Activated T-cell treated with anti-CD3 and anti-CD28 coated beads, Interleukin-2, amount 50 U/mL, for 24 hours (primary cell): Measurements from ENCODE around the gene COL19A1.
"Not testable (repeated sequence)": the region's sequence is repeated elsewhere in the genome, so short reads cannot be mapped to it uniquely, and the experiment has no call there.

Experiments used
- DNase-seq: peaks from one replicate; pipeline ENCODE4 v3.0.0-alpha.2; 2020
- H3K27ac Mint-ChIP-seq: 2 replicates; pipeline ENCODE4 v1.8.0; 2020; ENCODE audit warnings: mild to moderate bottlenecking, mixed read lengths
- H3K27me3 Mint-ChIP-seq: 2 replicates; pipeline ENCODE4 v1.8.0; 2020; ENCODE audit warnings: mixed read lengths
- H3K36me3 Mint-ChIP-seq: 2 replicates; pipeline ENCODE4 v1.8.0; 2020; ENCODE audit warnings: low read depth, mixed read lengths
- H3K4me1 Mint-ChIP-seq: 2 replicates; pipeline ENCODE4 v1.8.0; 2020; ENCODE audit warnings: low read depth, mixed read lengths
- H3K4me3 Mint-ChIP-seq: 2 replicates; pipeline ENCODE4 v1.8.0; 2020; ENCODE audit warnings: mild to moderate bottlenecking, moderate library complexity, mixed read lengths
- H3K9me3 Mint-ChIP-seq: 2 replicates; pipeline ENCODE4 v1.8.0; 2020; ENCODE audit warnings: mixed read lengths

COL19A1 gene

GRCh38 chr6:69994251-69994650 is 127.9 kb downstream of the COL19A1 start:
- H3K27me3 Mint-ChIP-seq, result peaks cover 17% of the 10 kb centered on the region
- DNase-seq, result no peak
- H3K27ac Mint-ChIP-seq, result no peak overlapping the region
- H3K9me3 Mint-ChIP-seq, result no peaks in the 10 kb centered on the region
- H3K36me3 Mint-ChIP-seq, result no peaks in the 10 kb centered on the region
- H3K4me1 Mint-ChIP-seq, result no peaks in the 10 kb centered on the region
- no peak overlapping the region for H3K4me3 Mint-ChIP-seq

- DNase-seq, result no peak
- H3K27me3 Mint-ChIP-seq, result peaks cover 8% of the 10 kb centered on the region
- H3K27ac Mint-ChIP-seq, result no peak overlapping the region
- no peak overlapping the region for H3K4me3 Mint-ChIP-seq
- peaks cover 2% of the 10 kb centered on the region for H3K36me3 Mint-ChIP-seq
- peaks cover 22% of the 10 kb centered on the region for H3K9me3 Mint-ChIP-seq
- H3K4me1 Mint-ChIP-seq, result no peaks in the 10 kb centered on the region
Observed at GRCh38 chr6:70008189-70008588, 141.8 kb downstream of the COL19A1 start.

- not testable (repeated sequence) for H3K4me1 Mint-ChIP-seq, H3K36me3 Mint-ChIP-seq, DNase-seq, H3K27ac Mint-ChIP-seq, H3K4me3 Mint-ChIP-seq, H3K27me3 Mint-ChIP-seq
- peaks cover 18% of the 10 kb centered on the region for H3K9me3 Mint-ChIP-seq
Observed at GRCh38 chr6:70010339-70010738, 144.0 kb downstream of the COL19A1 start.

- not testable (repeated sequence) for H3K9me3 Mint-ChIP-seq, H3K27ac Mint-ChIP-seq, H3K4me1 Mint-ChIP-seq, H3K27me3 Mint-ChIP-seq, DNase-seq, H3K36me3 Mint-ChIP-seq, H3K4me3 Mint-ChIP-seq
Observed at GRCh38 chr6:70023201-70023600, 156.8 kb downstream of the COL19A1 start.

GRCh38 chr6:70028246-70028645 is 161.9 kb downstream of the COL19A1 start:
- H3K36me3 Mint-ChIP-seq, result no peaks in the 10 kb centered on the region
- no peak overlapping the region for H3K4me3 Mint-ChIP-seq
- DNase-seq, result no peak
- H3K27ac Mint-ChIP-seq, result no peak overlapping the region
- H3K4me1 Mint-ChIP-seq, result no peaks in the 10 kb centered on the region
- no peaks in the 10 kb centered on the region for H3K9me3 Mint-ChIP-seq
- peaks cover 5% of the 10 kb centered on the region for H3K27me3 Mint-ChIP-seq

GRCh38 chr6:70028926-70029325 is 162.6 kb downstream of the COL19A1 start:
- no peaks in the 10 kb centered on the region for H3K4me1 Mint-ChIP-seq
- H3K27ac Mint-ChIP-seq, result no peak overlapping the region
- H3K36me3 Mint-ChIP-seq, result no peaks in the 10 kb centered on the region
- DNase-seq, result no peak
- no peaks in the 10 kb centered on the region for H3K9me3 Mint-ChIP-seq
- H3K4me3 Mint-ChIP-seq, result no peak overlapping the region
- peaks cover 7% of the 10 kb centered on the region for H3K27me3 Mint-ChIP-seq

GRCh38 chr6:70033781-70034180 is 167.4 kb downstream of the COL19A1 start:
- Mint-ChIP-seq H3K36me3 (no peaks in the 10 kb centered on the region), H3K27ac (no peak overlapping the region), H3K9me3 (no peaks in the 10 kb centered on the region), H3K27me3 (peaks cover 4% of the 10 kb centered on the region), H3K4me1 (no peaks in the 10 kb centered on the region), H3K4me3 (no peak overlapping the region)
- no peak for DNase-seq

- no peaks in the 10 kb centered on the region for H3K9me3 Mint-ChIP-seq
- no peaks in the 10 kb centered on the region for H3K4me1 Mint-ChIP-seq
- H3K27ac Mint-ChIP-seq, result no peak overlapping the region
- H3K27me3 Mint-ChIP-seq, result peaks cover 4% of the 10 kb centered on the region
- no peak overlapping the region for H3K4me3 Mint-ChIP-seq
- no peak for DNase-seq
- no peaks in the 10 kb centered on the region for H3K36me3 Mint-ChIP-seq
Observed at GRCh38 chr6:70037445-70037844, 171.1 kb downstream of the COL19A1 start.

GRCh38 chr6:70040766-70041165 is 174.4 kb downstream of the COL19A1 start:
- no peak for DNase-seq

GRCh38 chr6:70041411-70041810 is 175.1 kb downstream of the COL19A1 start:
- Mint-ChIP-seq H3K36me3 (no peaks in the 10 kb centered on the region), H3K9me3 (no peaks in the 10 kb centered on the region), H3K27me3 (peaks cover 2% of the 10 kb centered on the region), H3K4me1 (no peaks in the 10 kb centered on the region), H3K27ac (no peak overlapping the region), H3K4me3 (no peak overlapping the region)
- DNase-seq, result no peak

More at GRCh38 chr6:70040766-70041165, 174.4 kb downstream of the COL19A1 start:
- no peaks in the 10 kb centered on the region for H3K36me3 Mint-ChIP-seq
- no peaks in the 10 kb centered on the region for H3K4me1 Mint-ChIP-seq
- no peaks in the 10 kb centered on the region for H3K9me3 Mint-ChIP-seq
- no peak overlapping the region for H3K27ac Mint-ChIP-seq
- H3K27me3 Mint-ChIP-seq, result peaks cover 2% of the 10 kb centered on the region
- H3K4me3 Mint-ChIP-seq, result no peak overlapping the region

GRCh38 chr6:70045413-70045812 is 179.1 kb downstream of the COL19A1 start:
- no peak for DNase-seq
- Mint-ChIP-seq H3K9me3 (no peaks in the 10 kb centered on the region), H3K4me3 (no peak overlapping the region), H3K36me3 (no peaks in the 10 kb centered on the region), H3K4me1 (no peaks in the 10 kb centered on the region), H3K27ac (no peak overlapping the region), H3K27me3 (peaks cover 9% of the 10 kb centered on the region)

- no peak for DNase-seq
- H3K4me1 Mint-ChIP-seq, result no peaks in the 10 kb centered on the region
- no peak overlapping the region for H3K27ac Mint-ChIP-seq
- H3K27me3 Mint-ChIP-seq, result peaks cover 7% of the 10 kb centered on the region
- H3K4me3 Mint-ChIP-seq, result no peak overlapping the region
- no peaks in the 10 kb centered on the region for H3K9me3 Mint-ChIP-seq
- H3K36me3 Mint-ChIP-seq, result no peaks in the 10 kb centered on the region
Observed at GRCh38 chr6:70051197-70052124, 185.1 kb downstream of the COL19A1 start.

GRCh38 chr6:70059039-70059719 is 192.8 kb downstream of the COL19A1 start:
- H3K9me3 Mint-ChIP-seq, result no peaks in the 10 kb centered on the region
- H3K4me1 Mint-ChIP-seq, result no peaks in the 10 kb centered on the region
- no peak overlapping the region for H3K4me3 Mint-ChIP-seq
- DNase-seq, result no peak
- peaks cover 2% of the 10 kb centered on the region for H3K27me3 Mint-ChIP-seq
- no peaks in the 10 kb centered on the region for H3K36me3 Mint-ChIP-seq
- H3K27ac Mint-ChIP-seq, result no peak overlapping the region

GRCh38 chr6:70060680-70061079 is 194.3 kb downstream of the COL19A1 start:
- Mint-ChIP-seq H3K27me3 (peaks cover 2% of the 10 kb centered on the region), H3K4me3 (no peak overlapping the region), H3K27ac (no peak overlapping the region), H3K4me1 (no peaks in the 10 kb centered on the region), H3K9me3 (no peaks in the 10 kb centered on the region), H3K36me3 (no peaks in the 10 kb centered on the region)
- no peak for DNase-seq

- Mint-ChIP-seq H3K27me3 (peaks cover 2% of the 10 kb centered on the region), H3K4me1 (no peaks in the 10 kb centered on the region), H3K27ac (no peak overlapping the region), H3K4me3 (no peak overlapping the region), H3K9me3 (no peaks in the 10 kb centered on the region), H3K36me3 (no peaks in the 10 kb centered on the region)
- DNase-seq, result no peak
Observed at GRCh38 chr6:70061546-70061945, 195.2 kb downstream of the COL19A1 start.
